GM12878 (cell line): ENCODE measurements around the gene FREY1. TPM values are rescaled to one million over a fixed set of nuclear protein-coding genes. Genes with fewer than 3 reads are reported as not detected.
A peak's percentile ranks its signal among the peaks of the same experiment; 100 is the strongest.

ENCODE experiments used
- CHD2 ChIP-seq: IDR thresholded peaks from 2 replicates; pipeline ENCODE4 v1.6.1; 2011; ENCODE audit warnings: low read depth, low read length, improper control_type of control experiment, borderline replicate concordance
- CREB1 ChIP-seq: IDR thresholded peaks from 2 replicates; pipeline ENCODE4 v1.6.1; 2012; ENCODE audit warnings: low read depth, mild to moderate bottlenecking, inconsistent platforms
- CREM ChIP-seq: IDR thresholded peaks from 2 replicates; pipeline ENCODE4 v1.6.1; 2014; ENCODE audit warnings: antibody characterized with exemption, low read depth
- EP300 ChIP-seq, 2 experiments: fragments of 150-350 bp in 1 of 2; IDR thresholded peaks; 2 replicates each; pipeline ENCODE4 v1.6.1; 2011 to 2012; ENCODE audit warnings: low read depth in 2 of 2, low read length in 2 of 2, borderline replicate concordance in 1 of 2, improper control_type of control experiment in 1 of 2, inconsistent platforms in 1 of 2; ENCODE audit not compliant: control insufficient read depth in 1 of 2
- IKZF2 ChIP-seq, 2 experiments: fragments of 450-650 bp; IDR thresholded peaks; 2 replicates each; pipeline ENCODE4 v1.6.1; 2017; ENCODE audit warnings: mild to moderate bottlenecking in 2 of 2, moderate library complexity in 2 of 2
- JUND ChIP-seq: IDR thresholded peaks from 2 replicates; pipeline ENCODE4 v1.6.1; 2012; ENCODE audit warnings: low read depth, mild to moderate bottlenecking, low read length, improper control_type of control experiment, moderate library complexity
- MEF2A ChIP-seq: IDR thresholded peaks from 2 replicates; pipeline ENCODE4 v1.6.1; 2011; ENCODE audit warnings: low read depth, mild to moderate bottlenecking, low read length, moderate library complexity; ENCODE audit not compliant: insufficient read depth
- MTA2 ChIP-seq: fragments of 450-650 bp; IDR thresholded peaks from 2 replicates; pipeline ENCODE4 v1.6.1; 2016; ENCODE audit warnings: low read depth, mild to moderate bottlenecking, moderate library complexity
- NFYB ChIP-seq: IDR thresholded peaks from 2 replicates; pipeline ENCODE4 v1.6.1; 2011; ENCODE audit warnings: low read depth, mild to moderate bottlenecking, low read length, improper control_type of control experiment, moderate library complexity; ENCODE audit not compliant: insufficient read depth
- PAX5 ChIP-seq: IDR thresholded peaks from 2 replicates; pipeline ENCODE4 v1.6.1; 2011; ENCODE audit warnings: low read depth, low read length, borderline replicate concordance
- TBL1XR1 ChIP-seq: IDR thresholded peaks from 2 replicates; pipeline ENCODE4 v1.6.1; 2012; ENCODE audit warnings: low read depth, low read length, improper control_type of control experiment
- polyA plus RNA-seq, 11 experiments: library from polyadenylated mRNA; depleted of rRNA in 4 of 11; unstranded in 6 of 11; stranded (reverse) in 5 of 11; fragments of >200 nt; fragmentation: Nextera tagmentation in 4 of 11; fragmentation: Illumina TruSeq in 1 of 11; extraction: Ambion mirVana in 4 of 11; extraction: Trizol in 1 of 11; gene quantifications; 1 replicate in 1 of 11; 2 replicates in 10 of 11; pipeline versions ENCODE4 v1.2.1 to v1.2.3, GENCODE V29; 2011 to 2016; ENCODE audit warnings: inconsistent platforms in 2 of 11, missing spikeins in 2 of 11, low read depth in 1 of 11
- total RNA-seq, 4 experiments: library from RNA; depleted of rRNA in 3 of 4; stranded (reverse); fragments of >200 nt in 3 of 4; fragmentation: Illumina TruSeq in 1 of 4; extraction: Trizol in 1 of 4; gene quantifications; 2 replicates each; pipeline versions ENCODE4 v1.2.1 to v1.2.3, GENCODE V29; 2013 to 2021
- TF ChIP-seq, protein P1 (sequence below): fragments of 450-650 bp; IDR thresholded peaks from 2 replicates; pipeline ENCODE4 v1.6.1; 2017; ENCODE audit warnings: low read depth, mild to moderate bottlenecking, moderate library complexity
- TF ChIP-seq, protein P2 (sequence below): fragments of 450-650 bp; IDR thresholded peaks from 2 replicates; pipeline ENCODE4 v1.6.1; 2016; ENCODE audit warnings: mild to moderate bottlenecking
- TF ChIP-seq, protein P3 (sequence below): IDR thresholded peaks from 2 replicates; pipeline ENCODE4 v1.6.1; 2011; ENCODE audit warnings: mild to moderate bottlenecking, low read depth, low read length, moderate library complexity; ENCODE audit not compliant: insufficient replicate concordance
- TF ChIP-seq, protein P4 (sequence below): IDR thresholded peaks from 2 replicates; pipeline ENCODE4 v1.6.1; 2012; ENCODE audit warnings: low read length, inconsistent platforms

The FREY1 gene
- total and polyA plus RNA-seq, 10 of the 15 experiments (the other 5 are each of a cell fraction or from before 2014, with no cell fraction given): 0.13 to 1.7 (median 0.39) TPM; not detected in 3

DNA sequence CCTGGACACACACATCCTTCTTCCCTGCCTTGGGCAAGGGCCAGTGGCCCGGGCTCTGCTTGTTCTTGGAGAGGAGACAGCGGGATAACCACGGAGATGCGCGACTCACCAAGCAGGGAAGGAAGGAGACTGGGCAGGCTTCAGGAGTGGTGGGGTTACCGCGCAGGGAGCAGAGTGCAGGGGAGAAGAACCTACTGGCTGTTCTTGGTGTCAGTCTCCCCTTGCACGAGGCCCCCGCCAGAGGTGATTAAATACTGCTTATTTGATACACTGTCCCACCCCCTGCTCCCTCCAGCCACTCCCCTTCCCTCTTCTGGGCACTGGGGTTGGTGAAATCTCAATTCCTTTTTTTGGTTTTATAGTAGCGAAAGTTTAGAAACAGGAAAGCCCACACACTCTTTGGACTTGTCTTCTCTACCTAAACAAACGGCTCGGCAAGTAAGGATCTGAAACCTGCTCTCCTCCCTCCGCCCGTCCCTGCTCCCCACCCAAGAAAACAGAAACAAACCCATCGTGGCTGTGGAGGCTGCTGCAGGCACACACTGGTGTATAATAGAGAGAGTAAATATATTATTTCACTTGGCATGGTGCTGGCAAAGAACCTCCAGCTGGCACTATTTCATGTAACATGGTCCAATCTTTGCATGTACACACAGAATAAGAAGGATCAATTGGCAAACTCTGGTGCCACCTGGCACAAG, 26.2 kb upstream of the FREY1 start (continued):
- TF ChIP-seq EP300 (IDR thresholded peaks at IDR 0.05; ENCODE audit: borderline replicate concordance in 1 of 2, control insufficient read depth in 1 of 2, low read depth in 2 of 2, low read length in 2 of 2) (0 out of 4 replicates have a peak, but pooled peaks of 1 of the 2 experiments have one; percentile 20), MTA2 (peak; percentile 49; the same call in 1 of the 2 replicates), CREM (0 out of 2 replicates have a peak, but pooled peaks have one; percentile 15), NFYB (peak; percentile 49; the same call in 1 of the 2 replicates), JUND (no peak), CHD2 (0 out of 2 replicates have a peak, but pooled peaks have one; percentile 12), CREB1 (0 out of 2 replicates have a peak, but pooled peaks have one; percentile 17), IKZF2 (IDR thresholded peaks at IDR 0.05) (peak; percentile 81 to 85; a peak in 3 of 4 replicates), PAX5 (0 out of 2 replicates have a peak, but pooled peaks have one; percentile 16), TBL1XR1 (peak; percentile 64; the same call in 1 of the 2 replicates), MEF2A (no peak)
- TF ChIP-seq, protein P1, sequence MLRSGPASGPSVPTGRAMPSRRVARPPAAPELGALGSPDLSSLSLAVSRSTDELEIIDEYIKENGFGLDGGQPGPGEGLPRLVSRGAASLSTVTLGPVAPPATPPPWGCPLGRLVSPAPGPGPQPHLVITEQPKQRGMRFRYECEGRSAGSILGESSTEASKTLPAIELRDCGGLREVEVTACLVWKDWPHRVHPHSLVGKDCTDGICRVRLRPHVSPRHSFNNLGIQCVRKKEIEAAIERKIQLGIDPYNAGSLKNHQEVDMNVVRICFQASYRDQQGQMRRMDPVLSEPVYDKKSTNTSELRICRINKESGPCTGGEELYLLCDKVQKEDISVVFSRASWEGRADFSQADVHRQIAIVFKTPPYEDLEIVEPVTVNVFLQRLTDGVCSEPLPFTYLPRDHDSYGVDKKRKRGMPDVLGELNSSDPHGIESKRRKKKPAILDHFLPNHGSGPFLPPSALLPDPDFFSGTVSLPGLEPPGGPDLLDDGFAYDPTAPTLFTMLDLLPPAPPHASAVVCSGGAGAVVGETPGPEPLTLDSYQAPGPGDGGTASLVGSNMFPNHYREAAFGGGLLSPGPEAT: peak; percentile 66; the same call in 1 of the 2 replicates
- TF ChIP-seq, protein P2, sequence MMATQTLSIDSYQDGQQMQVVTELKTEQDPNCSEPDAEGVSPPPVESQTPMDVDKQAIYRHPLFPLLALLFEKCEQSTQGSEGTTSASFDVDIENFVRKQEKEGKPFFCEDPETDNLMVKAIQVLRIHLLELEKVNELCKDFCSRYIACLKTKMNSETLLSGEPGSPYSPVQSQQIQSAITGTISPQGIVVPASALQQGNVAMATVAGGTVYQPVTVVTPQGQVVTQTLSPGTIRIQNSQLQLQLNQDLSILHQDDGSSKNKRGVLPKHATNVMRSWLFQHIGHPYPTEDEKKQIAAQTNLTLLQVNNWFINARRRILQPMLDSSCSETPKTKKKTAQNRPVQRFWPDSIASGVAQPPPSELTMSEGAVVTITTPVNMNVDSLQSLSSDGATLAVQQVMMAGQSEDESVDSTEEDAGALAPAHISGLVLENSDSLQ: peak; percentile 90
- TF ChIP-seq, protein P3, sequence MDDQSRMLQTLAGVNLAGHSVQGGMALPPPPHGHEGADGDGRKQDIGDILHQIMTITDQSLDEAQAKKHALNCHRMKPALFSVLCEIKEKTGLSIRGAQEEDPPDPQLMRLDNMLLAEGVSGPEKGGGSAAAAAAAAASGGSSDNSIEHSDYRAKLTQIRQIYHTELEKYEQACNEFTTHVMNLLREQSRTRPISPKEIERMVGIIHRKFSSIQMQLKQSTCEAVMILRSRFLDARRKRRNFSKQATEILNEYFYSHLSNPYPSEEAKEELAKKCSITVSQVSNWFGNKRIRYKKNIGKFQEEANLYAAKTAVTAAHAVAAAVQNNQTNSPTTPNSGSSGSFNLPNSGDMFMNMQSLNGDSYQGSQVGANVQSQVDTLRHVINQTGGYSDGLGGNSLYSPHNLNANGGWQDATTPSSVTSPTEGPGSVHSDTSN: peak; percentile 67
- TF ChIP-seq, protein P4, sequence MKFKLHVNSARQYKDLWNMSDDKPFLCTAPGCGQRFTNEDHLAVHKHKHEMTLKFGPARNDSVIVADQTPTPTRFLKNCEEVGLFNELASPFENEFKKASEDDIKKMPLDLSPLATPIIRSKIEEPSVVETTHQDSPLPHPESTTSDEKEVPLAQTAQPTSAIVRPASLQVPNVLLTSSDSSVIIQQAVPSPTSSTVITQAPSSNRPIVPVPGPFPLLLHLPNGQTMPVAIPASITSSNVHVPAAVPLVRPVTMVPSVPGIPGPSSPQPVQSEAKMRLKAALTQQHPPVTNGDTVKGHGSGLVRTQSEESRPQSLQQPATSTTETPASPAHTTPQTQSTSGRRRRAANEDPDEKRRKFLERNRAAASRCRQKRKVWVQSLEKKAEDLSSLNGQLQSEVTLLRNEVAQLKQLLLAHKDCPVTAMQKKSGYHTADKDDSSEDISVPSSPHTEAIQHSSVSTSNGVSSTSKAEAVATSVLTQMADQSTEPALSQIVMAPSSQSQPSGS: no peak
